ENCODE data around the gene ZSCAN26. TPM values are rescaled to one million over a fixed set of nuclear protein-coding genes. Genes with fewer than 3 reads are reported as not detected.
"Not testable (repeated sequence)": the region's sequence is repeated elsewhere in the genome, so short reads cannot be mapped to it uniquely, and the experiment has no call there.

The ZSCAN26 gene
- total RNA-seq, 2 donors from 2014 or later = 3.8 to 7.9 TPM

DNA sequence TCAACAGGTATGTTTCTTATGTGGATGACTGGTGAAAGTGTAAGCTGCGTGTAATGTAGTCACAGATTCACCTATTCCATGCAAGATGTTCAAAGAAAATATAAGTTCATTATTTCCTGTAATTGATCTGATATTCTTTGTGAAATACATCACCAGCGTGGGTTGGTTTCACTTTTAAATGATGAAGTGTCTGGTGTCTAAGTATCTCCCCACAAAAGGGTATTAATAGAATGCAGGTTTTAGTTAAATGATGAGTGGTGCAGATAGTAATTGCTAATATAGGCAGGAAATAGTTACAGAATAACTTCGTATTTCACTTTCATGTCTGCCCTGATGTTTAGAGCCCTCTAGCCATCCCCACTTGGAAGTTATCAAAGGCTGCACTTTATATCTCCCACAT lies 36.6 kb downstream of the ZSCAN26 start:
- DNase-seq = no peak
- intact Hi-C loops (cut with DNase I, micrococcal nuclease) = no loop called here
- ATAC-seq = no peak

- ATAC-seq; DNase-seq; intact Hi-C loops (cut with DNase I, micrococcal nuclease): not testable (repeated sequence)
Measured at GRCh38 chr6:28306363-28306762, 39.4 kb downstream of the ZSCAN26 start.

DNA sequence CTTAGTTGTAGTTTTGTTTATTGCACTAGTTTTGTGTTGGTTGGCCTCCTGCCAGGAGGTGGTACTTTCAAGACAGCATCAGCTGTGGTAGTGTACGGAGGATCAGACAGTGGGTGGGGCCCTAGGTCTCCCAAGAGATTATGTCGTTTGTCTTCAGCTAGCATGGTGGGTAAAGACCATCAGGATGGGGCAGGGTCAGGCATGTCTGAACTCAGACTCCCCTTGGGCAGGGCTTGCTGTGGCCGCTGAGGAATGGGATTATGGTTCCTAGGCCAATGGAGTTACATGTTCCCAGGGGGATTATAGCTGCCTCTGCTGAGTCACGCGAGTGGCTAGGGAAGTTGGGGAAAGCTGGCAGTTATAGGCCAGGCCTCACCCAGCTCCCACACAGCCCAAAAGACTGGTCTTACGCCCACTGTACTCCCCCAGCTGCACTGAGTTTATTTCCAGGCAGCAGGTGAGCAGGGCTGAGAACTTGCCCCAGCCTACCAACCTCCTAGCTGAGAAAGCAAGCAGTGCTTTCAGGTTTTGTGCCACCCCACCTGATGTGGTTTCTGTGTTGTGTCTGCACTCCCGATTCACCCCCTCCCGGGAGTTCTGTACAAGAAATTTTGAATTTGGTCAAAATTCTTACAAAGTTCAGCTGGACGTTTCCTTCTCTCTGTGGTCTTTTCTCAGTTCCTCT lies 44.3 kb downstream of the ZSCAN26 start:
- DNase-seq (no peak), ATAC-seq (no peak)
- intact Hi-C loops (cut with DNase I, micrococcal nuclease) = no loop called here

DNA sequence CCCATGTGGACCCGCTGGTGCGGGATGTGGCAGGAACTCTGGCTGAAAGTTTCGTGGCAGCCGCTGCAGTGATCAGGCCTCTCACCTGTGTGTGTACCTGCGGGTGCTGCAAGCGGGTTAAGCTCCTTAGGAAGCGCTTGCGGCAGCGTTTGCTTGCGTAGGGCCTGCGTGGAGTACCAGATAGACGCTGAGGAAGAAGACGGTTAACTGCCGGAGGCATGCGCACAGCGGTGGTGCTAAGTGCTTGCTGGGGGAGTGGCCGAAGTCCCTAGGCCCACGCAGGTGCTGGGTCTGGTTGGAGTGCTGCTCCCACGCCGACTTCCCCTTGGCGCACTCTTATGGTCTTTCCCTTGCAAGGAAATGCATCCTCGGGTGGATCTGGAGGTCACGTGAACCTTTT lies 46.0 kb downstream of the ZSCAN26 start:
- intact Hi-C loops (cut with DNase I, micrococcal nuclease) = no loop called here
- no peak for DNase-seq
- no peak for ATAC-seq

DNA sequence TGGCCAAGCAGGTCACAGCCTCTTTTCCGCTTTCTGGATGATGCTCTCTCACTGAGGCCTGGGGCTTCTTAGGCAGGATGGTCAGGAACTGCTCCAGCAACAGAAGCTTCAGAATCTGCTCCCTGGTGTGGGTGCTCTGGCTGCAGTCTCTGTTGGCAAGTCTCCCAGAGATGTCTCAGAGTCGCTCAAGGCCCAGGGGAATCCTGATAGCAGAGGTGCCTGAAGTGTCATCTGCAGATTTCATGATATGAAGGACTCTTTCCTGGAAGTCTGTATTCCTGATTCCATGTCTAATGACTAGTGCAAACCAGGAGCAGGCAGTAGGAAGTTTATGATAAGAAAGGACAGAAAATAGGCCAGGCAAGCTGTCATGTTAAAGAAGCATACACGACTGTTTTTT lies 48.7 kb downstream of the ZSCAN26 start:
- intact Hi-C loops (cut with DNase I, micrococcal nuclease) = no loop called here
- DNase-seq = no peak
- no peak for ATAC-seq

DNA sequence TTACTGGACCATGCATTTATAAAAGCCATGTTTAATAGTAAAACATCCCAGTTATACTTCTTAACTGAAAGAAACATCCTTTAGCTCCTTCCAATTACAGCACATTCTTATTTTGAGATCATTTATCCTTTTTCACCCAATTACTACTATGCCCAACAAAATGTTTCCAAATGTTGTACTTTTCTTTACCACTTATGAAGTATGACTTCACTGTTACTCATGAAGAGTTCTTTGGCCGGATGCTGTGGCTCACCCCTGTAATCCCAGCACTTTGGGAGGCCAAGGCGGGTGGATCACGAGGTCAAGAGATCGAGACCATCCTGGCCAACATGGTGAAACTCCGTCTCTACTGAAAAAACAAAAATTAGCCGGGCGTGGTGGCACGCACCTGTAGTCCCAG lies 50.9 kb downstream of the ZSCAN26 start:
- ATAC-seq; DNase-seq; intact Hi-C loops (cut with DNase I, micrococcal nuclease): not testable (repeated sequence)

- ATAC-seq = no peak
- no peak for DNase-seq
- intact Hi-C loops (cut with DNase I, micrococcal nuclease) = no loop called here
Measured at GRCh38 chr6:28322661-28323060, 55.7 kb downstream of the ZSCAN26 start.

DNA sequence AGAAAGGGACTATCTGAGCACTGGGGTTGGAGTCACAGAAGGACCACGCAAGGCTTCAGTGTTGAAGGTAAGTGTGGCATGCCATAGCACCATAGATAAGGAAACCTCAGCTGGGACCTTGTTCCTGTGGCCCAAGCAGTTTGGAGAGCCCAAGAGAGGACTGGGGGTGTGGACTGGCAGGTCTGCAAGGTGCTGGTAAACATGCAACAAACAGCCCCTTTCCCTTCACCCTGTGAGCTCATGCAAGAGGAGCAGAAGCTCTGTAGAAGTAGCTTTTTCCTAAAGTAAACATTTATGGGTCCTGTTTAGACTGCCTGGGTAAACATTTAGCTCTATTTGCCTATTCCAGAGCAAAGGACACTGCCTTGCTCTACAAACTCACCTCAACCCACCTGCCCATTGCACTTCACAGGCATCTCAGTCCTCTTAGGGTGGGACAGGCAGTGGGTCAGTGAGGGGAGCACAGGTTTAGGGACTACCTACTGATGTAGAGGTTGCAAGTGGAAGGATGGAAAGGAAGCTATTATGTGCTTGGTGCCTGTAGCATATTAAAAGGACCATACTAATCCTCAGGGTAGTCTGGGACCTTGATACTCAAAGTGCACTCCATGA lies 57.0 kb downstream of the ZSCAN26 start:
- intact Hi-C loops (cut with DNase I, micrococcal nuclease) = no loop called here
- no peak for DNase-seq
- no peak for ATAC-seq

GRCh38 chr6:28326371-28326948 lies 59.5 kb downstream of the ZSCAN26 start:
- intact Hi-C loops (cut with DNase I, micrococcal nuclease) = no loop called here
- ATAC-seq (no peak), DNase-seq (no peak)

Other genes starting within 250 kb of the ZSCAN26 start
- 1 to 10 TPM; 4.6 to 5.8 TPM for gene ZNF165, start 186.6 kb upstream of the ZSCAN26 start, total RNA-seq
- 1 to 10 TPM; 7.1 to 8.6 TPM for gene ZSCAN16, start 142.5 kb upstream of the ZSCAN26 start, total RNA-seq
- 10 to 100 TPM; 10.7 to 13.4 TPM for gene ZKSCAN8, start 125.3 kb upstream of the ZSCAN26 start, total RNA-seq
- gene ZSCAN9, start 41.9 kb upstream of the ZSCAN26 start, total RNA-seq = 10 to 100 TPM; 10.4 to 12.8 TPM
- 1 to 10 TPM; 4.8 to 6.0 TPM for gene ZKSCAN4, start 14.9 kb upstream of the ZSCAN26 start, total RNA-seq
- under 1 TPM; 0.21 to 0.47 TPM for gene NKAPL, start 7.8 kb upstream of the ZSCAN26 start, total RNA-seq
- 1 to 10 TPM; 1.4 to 1.5 TPM for gene PGBD1, start 14.4 kb downstream of the ZSCAN26 start, total RNA-seq
- gene ZSCAN31, start 69.0 kb downstream of the ZSCAN26 start, total RNA-seq = 10 to 100 TPM in 1 of 2 donors, 1 to 10 TPM in 1; 8.6 to 10.2 TPM
- 1 to 10 TPM; 3.2 to 6.2 TPM for gene ZKSCAN3, start 82.8 kb downstream of the ZSCAN26 start, total RNA-seq
- gene ZSCAN12, start 132.6 kb downstream of the ZSCAN26 start, total RNA-seq = 1 to 10 TPM; 4.9 to 5.1 TPM
- gene ZSCAN23, start 176.3 kb downstream of the ZSCAN26 start, total RNA-seq = 1 to 10 TPM; 1.2 to 2.2 TPM
- not detected for gene GPX6, start 248.7 kb downstream of the ZSCAN26 start, total RNA-seq